Stimulated activated naive CD8-positive, alpha-beta T cell treated with anti-CD3 and anti-CD28 coated beads, Interleukin-15, amount 100 ng/mL, for 72 hours (primary cell): Measurements from ENCODE around the gene ZNF385C.

Experiments
- ATAC-seq: fragments of 150-1000 bp; cut with Tn5 transposase; 2 replicates; pipeline ENCODE4 v1.10.0; 2021; ENCODE audit warnings: mild to moderate bottlenecking, moderate library complexity
- DNase-seq, 2 donors: peaks; one replicate each; pipeline ENCODE4 v3.0.0; 2021 to 2022
- H3K27ac Mint-ChIP-seq, 2 donors: one replicate each; pipeline ENCODE4 v1.8.0; 2022; ENCODE audit warnings: mild to moderate bottlenecking in 2 of 2, mixed read lengths in 2 of 2, moderate library complexity in 2 of 2
- H3K27me3 Mint-ChIP-seq: one replicate; pipeline ENCODE4 v1.8.0; 2022; ENCODE audit warnings: mixed read lengths
- H3K4me1 Mint-ChIP-seq: one replicate; pipeline ENCODE4 v1.8.0; 2022; ENCODE audit warnings: mild to moderate bottlenecking, mixed read lengths
- H3K4me3 Mint-ChIP-seq, 2 donors: one replicate each; pipeline ENCODE4 v1.8.0; 2022; ENCODE audit warnings: mild to moderate bottlenecking in 2 of 2, mixed read lengths in 2 of 2, moderate library complexity in 1 of 2
- H3K9me3 Mint-ChIP-seq, 2 donors: one replicate each; pipeline ENCODE4 v1.8.0; 2022; ENCODE audit warnings: mixed read lengths in 2 of 2

The ZNF385C gene

DNA sequence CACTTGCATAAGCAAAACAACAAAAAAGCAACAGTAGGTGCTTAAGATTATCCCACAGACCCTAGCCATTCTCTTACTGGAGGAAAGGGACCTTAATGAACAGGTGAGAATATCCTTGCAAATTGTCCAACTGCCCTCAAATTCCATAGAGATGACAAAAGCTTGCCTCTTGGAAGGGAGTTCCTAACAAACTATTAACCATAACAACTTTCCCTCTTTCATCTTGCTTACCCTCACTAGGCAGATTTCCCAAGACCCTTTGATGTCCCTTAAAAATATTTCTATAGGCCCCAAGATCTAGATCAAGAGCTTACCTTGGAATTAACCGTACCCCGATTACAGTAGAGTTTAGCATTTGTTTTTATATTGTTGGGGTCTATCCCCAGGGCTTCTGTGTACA is 109.9 kb downstream of the ZNF385C start:
- Mint-ChIP-seq H3K9me3 (no peaks in the 10 kb centered on the region), H3K4me1 (peaks cover 16% of the 10 kb centered on the region), H3K27ac (peak overlapping the region; percentile 48 to 86), H3K27me3 (no peaks in the 10 kb centered on the region), H3K4me3 (no peak overlapping the region)
- ATAC-seq (no peak), DNase-seq (no peak)

GRCh38 chr17:41987642-41988041 is 110.6 kb downstream of the ZNF385C start:
- peaks cover 16% of the 10 kb centered on the region for H3K4me1 Mint-ChIP-seq
- DNase-seq (peak in 1 of 2 donors; percentile 41), ATAC-seq (peak; percentile 98)

GRCh38 chr17:41986634-41987033 is 111.6 kb downstream of the ZNF385C start:
- Mint-ChIP-seq H3K27me3 (no peaks in the 10 kb centered on the region), H3K27ac (peak overlapping the region in 1 of 2 donors; percentile 86), H3K4me3 (no peak overlapping the region), H3K4me1 (peaks cover 16% of the 10 kb centered on the region), H3K9me3 (no peaks in the 10 kb centered on the region)
- ATAC-seq (no peak), DNase-seq (no peak)

More at GRCh38 chr17:41987642-41988041, 110.6 kb downstream of the ZNF385C start:
- Mint-ChIP-seq H3K9me3 (no peaks in the 10 kb centered on the region), H3K27ac (peak overlapping the region; percentile 74 to 86), H3K4me3 (no peak overlapping the region), H3K27me3 (no peaks in the 10 kb centered on the region)

DNA sequence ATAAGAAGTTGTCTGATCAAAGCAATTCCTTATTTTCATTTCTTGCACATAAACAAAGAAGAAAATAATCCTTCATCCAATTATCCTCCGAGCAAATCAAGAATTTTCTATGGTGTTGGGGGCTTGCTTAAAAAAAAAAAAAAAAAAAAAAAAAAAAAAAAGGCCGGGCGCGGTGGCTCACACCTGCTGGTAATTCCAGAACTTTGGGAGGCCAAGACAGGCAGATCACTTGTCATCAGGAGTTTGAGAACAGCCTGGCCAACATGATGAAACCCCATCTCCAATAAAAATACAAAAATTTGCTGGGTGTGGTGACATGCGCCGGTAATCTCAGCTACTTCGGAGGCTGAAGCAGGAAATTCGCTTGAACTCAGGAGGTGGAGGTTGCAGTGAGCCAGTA is 112.4 kb downstream of the ZNF385C start:
- Mint-ChIP-seq H3K27ac (no peak overlapping the region), H3K4me3 (no peak overlapping the region)

DNA sequence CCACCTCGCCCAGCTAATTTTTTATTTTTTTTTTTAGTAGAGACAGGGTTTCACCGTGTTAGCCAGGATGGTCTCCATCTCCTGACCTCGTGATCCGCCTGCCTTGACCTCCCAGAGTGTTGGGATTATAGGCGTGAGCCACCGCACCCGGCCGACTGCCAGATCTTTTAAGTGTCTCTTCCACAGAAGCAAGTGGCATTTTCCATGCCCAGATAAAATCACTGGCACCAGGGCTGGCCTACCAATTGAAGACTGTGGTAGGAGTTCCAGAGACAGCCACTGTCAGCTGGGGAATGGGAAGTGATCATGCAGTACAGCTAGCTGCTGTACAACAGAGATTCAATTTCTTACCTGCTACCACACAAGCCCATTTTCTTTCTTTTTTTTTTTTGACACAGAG is 113.8 kb downstream of the ZNF385C start:
- Mint-ChIP-seq H3K9me3 (no peaks in the 10 kb centered on the region), H3K4me1 (peaks cover 16% of the 10 kb centered on the region), H3K27ac (no peak overlapping the region), H3K27me3 (no peaks in the 10 kb centered on the region), H3K4me3 (no peak overlapping the region)
- no peak for ATAC-seq
- no peak for DNase-seq

More for the DNA sequence above, 112.4 kb downstream of the ZNF385C start:
- DNase-seq (no peak), ATAC-seq (no peak)
- H3K4me1 Mint-ChIP-seq = peaks cover 16% of the 10 kb centered on the region
- H3K9me3 Mint-ChIP-seq = no peaks in the 10 kb centered on the region
- H3K27me3 Mint-ChIP-seq = no peaks in the 10 kb centered on the region

GRCh38 chr17:41982026-41982760 is 116.1 kb downstream of the ZNF385C start:
- Mint-ChIP-seq H3K9me3 (no peaks in the 10 kb centered on the region), H3K4me3 (no peak overlapping the region), H3K27me3 (no peaks in the 10 kb centered on the region), H3K27ac (no peak overlapping the region), H3K4me1 (peaks cover under 1% of the 10 kb centered on the region)
- ATAC-seq (no peak), DNase-seq (no peak)

- no peaks in the 10 kb centered on the region for H3K27me3 Mint-ChIP-seq
- ATAC-seq = no peak
- no peaks in the 10 kb centered on the region for H3K9me3 Mint-ChIP-seq
- no peak overlapping the region for H3K4me3 Mint-ChIP-seq
- DNase-seq = no peak
- H3K27ac Mint-ChIP-seq = no peak overlapping the region
- H3K4me1 Mint-ChIP-seq = peaks cover 7% of the 10 kb centered on the region
Measured at GRCh38 chr17:41977991-41978390, 120.3 kb downstream of the ZNF385C start.

DNA sequence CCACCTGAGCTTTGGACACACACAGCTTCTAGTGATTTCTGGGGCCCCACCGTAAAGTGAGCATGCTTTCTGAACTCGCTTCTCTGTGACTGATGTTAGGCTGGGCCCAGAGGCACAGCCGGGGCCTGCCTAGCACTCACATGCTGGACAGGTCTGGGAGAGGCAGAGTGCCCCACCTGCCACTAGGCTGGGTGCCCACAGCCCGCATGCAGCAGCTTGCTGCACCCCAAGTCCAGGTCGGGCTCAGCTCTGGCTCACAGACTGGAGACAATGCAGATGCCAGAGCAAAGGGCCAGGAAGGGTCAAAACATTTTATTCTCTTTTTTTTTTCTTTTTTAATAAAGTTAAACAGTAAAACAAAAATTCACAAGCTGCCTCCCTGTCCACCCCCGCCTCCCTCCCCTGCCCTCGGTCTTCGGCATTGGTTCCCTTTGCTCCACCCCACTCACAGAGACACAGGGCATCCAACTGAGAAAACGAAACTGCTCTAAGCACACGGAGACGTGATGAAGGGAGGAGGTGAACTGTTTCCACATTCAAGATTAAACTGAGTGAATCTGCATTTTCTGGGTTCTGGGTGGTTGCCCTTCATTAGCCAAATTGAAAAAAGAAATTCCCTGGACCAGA is 122.0 kb downstream of the ZNF385C start:
- peak overlapping the region in 1 of 2 donors; percentile 93 for H3K27ac Mint-ChIP-seq
- no peak for DNase-seq
- H3K9me3 Mint-ChIP-seq = no peaks in the 10 kb centered on the region
- no peak for ATAC-seq
- H3K4me1 Mint-ChIP-seq = peaks cover 16% of the 10 kb centered on the region
- no peaks in the 10 kb centered on the region for H3K27me3 Mint-ChIP-seq
- no peak overlapping the region for H3K4me3 Mint-ChIP-seq
